Sigmoid colon (tissue), 4 donors: ENCODE data around the gene SYNGR1.

ENCODE experiments used
- POLR2A ChIP-seq, 2 donors: fragments of 450-650 bp; IDR thresholded peaks; one replicate each; pipeline ENCODE4 v1.6.1; 2016; ENCODE audit warnings: antibody characterized with exemption in 2 of 2, mild to moderate bottlenecking in 2 of 2, moderate library complexity in 2 of 2
- POLR2AphosphoS5 ChIP-seq, 4 donors: sonication (generic); formaldehyde crosslinking; IDR thresholded peaks; one replicate each; pipeline ENCODE4 v1.6.1; 2017; ENCODE audit warnings: antibody characterized with exemption in 4 of 4
- TF ChIP-seq, protein P1 (sequence below), 4 experiments: fragments of 450-650 bp in 3 of 4; fragments of 200-600 bp in 1 of 4; IDR thresholded peaks; one replicate each; pipeline ENCODE4 v1.5.1; 2016 to 2019; ENCODE audit warnings: antibody characterized with exemption in 4 of 4, mild to moderate bottlenecking in 3 of 4, moderate library complexity in 2 of 4

DNA sequence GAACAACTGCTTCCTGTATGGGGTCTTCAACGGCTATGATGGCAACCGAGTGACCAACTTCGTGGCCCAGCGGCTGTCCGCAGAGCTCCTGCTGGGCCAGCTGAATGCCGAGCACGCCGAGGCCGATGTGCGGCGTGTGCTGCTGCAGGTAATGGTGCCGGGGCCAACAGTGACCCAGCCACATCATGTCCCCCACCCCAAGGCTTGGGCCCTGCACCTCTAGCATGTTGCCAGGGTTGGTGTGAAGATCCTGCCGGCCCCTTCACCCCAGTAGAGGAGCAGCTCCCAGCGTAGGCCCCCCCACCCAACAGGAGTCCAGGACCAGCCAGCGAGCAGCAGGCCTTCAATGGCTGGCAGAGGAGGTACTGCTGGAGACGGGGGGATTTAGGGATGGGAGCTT is 65.7 kb downstream of the SYNGR1 start:
- TF ChIP-seq, protein P1, sequence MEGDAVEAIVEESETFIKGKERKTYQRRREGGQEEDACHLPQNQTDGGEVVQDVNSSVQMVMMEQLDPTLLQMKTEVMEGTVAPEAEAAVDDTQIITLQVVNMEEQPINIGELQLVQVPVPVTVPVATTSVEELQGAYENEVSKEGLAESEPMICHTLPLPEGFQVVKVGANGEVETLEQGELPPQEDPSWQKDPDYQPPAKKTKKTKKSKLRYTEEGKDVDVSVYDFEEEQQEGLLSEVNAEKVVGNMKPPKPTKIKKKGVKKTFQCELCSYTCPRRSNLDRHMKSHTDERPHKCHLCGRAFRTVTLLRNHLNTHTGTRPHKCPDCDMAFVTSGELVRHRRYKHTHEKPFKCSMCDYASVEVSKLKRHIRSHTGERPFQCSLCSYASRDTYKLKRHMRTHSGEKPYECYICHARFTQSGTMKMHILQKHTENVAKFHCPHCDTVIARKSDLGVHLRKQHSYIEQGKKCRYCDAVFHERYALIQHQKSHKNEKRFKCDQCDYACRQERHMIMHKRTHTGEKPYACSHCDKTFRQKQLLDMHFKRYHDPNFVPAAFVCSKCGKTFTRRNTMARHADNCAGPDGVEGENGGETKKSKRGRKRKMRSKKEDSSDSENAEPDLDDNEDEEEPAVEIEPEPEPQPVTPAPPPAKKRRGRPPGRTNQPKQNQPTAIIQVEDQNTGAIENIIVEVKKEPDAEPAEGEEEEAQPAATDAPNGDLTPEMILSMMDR (IDR thresholded peaks at IDR 0.05): no peak
- TF ChIP-seq POLR2A (IDR thresholded peaks at IDR 0.05) (no peak), POLR2AphosphoS5 (IDR thresholded peaks at IDR 0.05) (no peak)
